Measurements from ENCODE around the gene DGKI. TPM values are rescaled to one million over a fixed set of nuclear protein-coding genes. Genes with fewer than 3 reads are reported as not detected.

The DGKI gene
- total RNA-seq, 1 experiment from 2014 or later, result 0.15 TPM

GRCh38 chr7:137716061-137716460 is 130.7 kb downstream of the DGKI start:
- CTCF ChIA-PET, result no interaction called here
- BruUV-seq (replicated peaks), result no TSS peak
- POLR2A ChIA-PET, result no interaction called here
- Histone ChIP-seq H3K4me3 (replicated peaks in 1 of 2; ENCODE audit: low read depth in 1 of 2, low read length in 2 of 2) (no peak overlapping the region), H3K79me2 (ENCODE audit: insufficient read depth, low read length) (no peaks in the 10 kb centered on the region), H3K4me2 (ENCODE audit: low read length) (no peak overlapping the region), H3K4me1 (ENCODE audit: control insufficient read depth in 1 of 2, insufficient read depth in 2 of 2, low read length in 2 of 2) (no peaks in the 10 kb centered on the region), H3K27me3 (ENCODE audit: insufficient read depth, low read length) (peaks cover 20% of the 10 kb centered on the region; the same call in 1 of the 2 replicates), H3K27ac (ENCODE audit: low read depth, low read length) (no peak overlapping the region), H3K9me3 (ENCODE audit: control insufficient read depth in 1 of 2, insufficient read depth in 1 of 2, low read depth in 1 of 2, low read length in 2 of 2) (no peaks in the 10 kb centered on the region), H3K9ac (ENCODE audit: low read length) (no peak overlapping the region), H4K20me1 (ENCODE audit: insufficient read depth) (no peaks in the 10 kb centered on the region), H3K36me3 (ENCODE audit: control insufficient read depth in 1 of 2, insufficient read depth in 2 of 2, low read length in 2 of 2) (no peaks in the 10 kb centered on the region), H3K9me2 (ENCODE audit: insufficient read depth) (no peaks in the 10 kb centered on the region), H2AFZ (ENCODE audit: low read depth, low read length, poor library complexity, severe bottlenecking) (no peak overlapping the region)
- no peak for ATAC-seq
- TF ChIP-seq EZH2 (IDR thresholded peaks at IDR 0.05), result no peak
- no peak for TF ChIP-seq ELF1 (IDR thresholded peaks at IDR 0.05; ENCODE audit: borderline replicate concordance, low read depth)
- no peak for TF ChIP-seq ZNF274 (IDR thresholded peaks at IDR 0.05; ENCODE audit: low read depth, low read length)
- TF ChIP-seq CBX3 (IDR thresholded peaks at IDR 0.05; ENCODE audit: low read depth), result no peak
- TF ChIP-seq REST (IDR thresholded peaks at IDR 0.05; ENCODE audit: low read depth), result no peak
- no peak for TF ChIP-seq POLR2A (IDR thresholded peaks at IDR 0.05; ENCODE audit: borderline replicate concordance, extremely low read depth, insufficient read depth, insufficient read length)
- TF ChIP-seq CTCF (IDR thresholded peaks at IDR 0.05 in 2 of 3, conservative IDR thresholded peaks at IDR 0.05 in 1 of 3; ENCODE audit: borderline replicate concordance in 1 of 3, insufficient read depth in 1 of 3, low read depth in 2 of 3, low read length in 2 of 3), result no peak
- TF ChIP-seq ZFX (IDR thresholded peaks at IDR 0.05), result no peak
- TF ChIP-seq SP1 (IDR thresholded peaks at IDR 0.05; ENCODE audit: low read depth), result no peak
- no peak for TF ChIP-seq ATF3 (IDR thresholded peaks at IDR 0.05)
- TF ChIP-seq EZH2phosphoT487 (IDR thresholded peaks at IDR 0.05; ENCODE audit: borderline replicate concordance), result no peak
- TF ChIP-seq ZBTB33 (IDR thresholded peaks at IDR 0.05; ENCODE audit: extremely low read depth, insufficient replicate concordance, low read length), result no peak
- TF ChIP-seq CEBPB (IDR thresholded peaks at IDR 0.05; ENCODE audit: low read depth), result no peak
- TF ChIP-seq JUND (IDR thresholded peaks at IDR 0.05), result no peak
- no peak for TF ChIP-seq SIN3A (IDR thresholded peaks at IDR 0.05; ENCODE audit: low read depth)
- no peak for TF ChIP-seq EGR1 (IDR thresholded peaks at IDR 0.05; ENCODE audit: low read depth)
- TF ChIP-seq TCF7L2 (IDR thresholded peaks at IDR 0.05; ENCODE audit: borderline replicate concordance, extremely low read depth, insufficient read depth, insufficient read length), result no peak
- no peak for TF ChIP-seq FOSL1 (IDR thresholded peaks at IDR 0.05; ENCODE audit: low read depth)
- no peak for TF ChIP-seq RAD21 (IDR thresholded peaks at IDR 0.05; ENCODE audit: low read depth)
- intact Hi-C loops (cut with micrococcal nuclease), result no loop called here
- DNase-seq (ENCODE audit: low read depth, low spot score), result no peak
- RAD21 ChIA-PET (ENCODE audit: low non-redundant PET in 1 of 2, low total read pairs in 2 of 2, uncharacterized antibody in 2 of 2, unreplicated experiment in 2 of 2), result no interaction called here

All from HCT116 (cell line).